ENCODE measurements around the gene CAMKV. TPM values are rescaled to one million over a fixed set of nuclear protein-coding genes. Genes with fewer than 3 reads are reported as not detected.

The CAMKV gene
- total and polyA plus RNA-seq, 2 of the 8 experiments (the other 6 are each of a cell fraction or from before 2014, with no cell fraction given), result 56.3 to 66.4 TPM

DNA sequence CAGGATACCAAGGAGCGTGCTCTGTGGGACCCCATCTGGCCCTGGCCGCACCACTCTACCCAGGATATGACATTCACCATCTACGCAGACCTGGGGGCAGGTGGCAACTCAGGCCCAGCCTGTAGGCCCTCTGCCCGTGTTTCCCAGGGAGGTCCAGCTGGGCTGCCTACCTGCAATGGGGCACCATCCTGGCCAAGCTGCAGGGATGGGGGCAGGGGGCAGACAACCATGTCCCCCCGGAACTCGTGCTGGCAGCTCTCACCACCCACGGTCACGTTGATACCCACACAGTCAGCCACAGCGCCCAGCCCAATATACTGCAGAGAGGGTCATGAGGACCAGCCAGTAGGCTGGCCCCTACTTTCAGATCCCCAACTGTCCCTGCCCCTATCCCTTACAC lies 26.1 kb upstream of the CAMKV start:
- no peaks in the 10 kb centered on the region for H3K36me3 ChIP-seq (ENCODE audit: control insufficient read depth in 2 of 4, insufficient read depth in 4 of 4, low read length in 3 of 4)
- no peaks in the 10 kb centered on the region; a peak in 2 of 7 replicates for H3K4me1 ChIP-seq (replicated peaks in 1 of 4; ENCODE audit: control insufficient read depth in 3 of 4, insufficient read depth in 4 of 4, low read length in 3 of 4)
- no peak overlapping the region for H2AK5ac ChIP-seq (ENCODE audit: low read depth, low read length)
- H3K4ac ChIP-seq (replicated peaks; ENCODE audit: insufficient read length, low read depth, low read length), result no peak overlapping the region
- H4K5ac ChIP-seq (ENCODE audit: insufficient read length, low read depth, low read length), result no peak overlapping the region
- no peaks in the 10 kb centered on the region for H3K27me3 ChIP-seq (replicated peaks in 1 of 4; ENCODE audit: control insufficient read depth in 3 of 4, extremely low read depth in 1 of 4, insufficient read depth in 3 of 4, low read length in 3 of 4)
- H2AFZ ChIP-seq (ENCODE audit: low read length), result no peak overlapping the region
- H3K18ac ChIP-seq (ENCODE audit: extremely low read depth, low read length), result no peak overlapping the region
- H4K8ac ChIP-seq (ENCODE audit: extremely low read depth, insufficient read depth, low read length), result no peak overlapping the region
- DNase-seq (ENCODE audit: low read depth in 1 of 2, low spot score in 2 of 2) (no peak), FAIRE-seq (no peak)
- no peak overlapping the region for H3K14ac ChIP-seq (ENCODE audit: insufficient read length)
- POLR2A ChIA-PET (ENCODE audit: partially characterized antibody), result interaction anchor here (0.8 to 1.7 kb wide), 6 partner anchors 8 to 70 kb away, joined by 3 to 6 read pairs (median 3); partner anchors contain the start of gene MST1R
- no peak overlapping the region for H2BK120ac ChIP-seq (replicated peaks; ENCODE audit: low read depth, low read length)
- H3K79me1 ChIP-seq (ENCODE audit: low read depth, low read length), result no peaks in the 10 kb centered on the region
- no peaks in the 10 kb centered on the region for H3K79me2 ChIP-seq (ENCODE audit: control insufficient read depth in 1 of 2, insufficient read depth in 2 of 2, low read length in 2 of 2)
- peaks cover 0 to 2% of the 10 kb centered on the region in 2 experiments for H4K20me1 ChIP-seq (replicated peaks in 1 of 2; ENCODE audit: control insufficient read depth in 1 of 2, insufficient read depth in 2 of 2, low read length in 2 of 2)
- no peaks in the 10 kb centered on the region for H3K23me2 ChIP-seq (ENCODE audit: low read depth, low read length)
- no peak overlapping the region for H3K4me2 ChIP-seq (ENCODE audit: insufficient read depth in 1 of 2, low read depth in 2 of 2, low read length in 2 of 2)
- no peak overlapping the region for H2BK15ac ChIP-seq (ENCODE audit: low read length)
- H3K23ac ChIP-seq (ENCODE audit: insufficient read length), result no peak overlapping the region
- H3K9ac ChIP-seq (replicated peaks in 1 of 4; ENCODE audit: extremely low read depth in 1 of 4, low read depth in 3 of 4, low read length in 3 of 4), result no peak overlapping the region
- no peak for TF ChIP-seq TBP (IDR thresholded peaks at IDR 0.05; ENCODE audit: low read depth, low read length)
- WGBS, 2 experiments (ENCODE audit: extremely low coverage in 1 of 2, insufficient coverage in 1 of 2, insufficient read length in 1 of 2, insufficient replicate concordance in 2 of 2, low coverage in 1 of 2, low lambda C conversion rate in 2 of 2, missing lambda C conversion rate in 1 of 2), result 94% methylated on average over 9 of the region's 9 CpGs; no CpG with 5 or more reads in 1 of the 2 experiments
- no peak overlapping the region for H2BK5ac ChIP-seq (ENCODE audit: low read depth, low read length)
- no peak overlapping the region for H3K56ac ChIP-seq (replicated peaks; ENCODE audit: insufficient read length, low read depth, low read length)
- no peak overlapping the region for H3K4me3 ChIP-seq (ENCODE audit: extremely low read depth in 1 of 4, insufficient read depth in 2 of 4, low read depth in 3 of 4, low read length in 4 of 4)
- no peak overlapping the region for H2BK20ac ChIP-seq (ENCODE audit: low read length)
- H3K27ac ChIP-seq (ENCODE audit: low read depth, low read length), result no peak overlapping the region
- CTCF ChIA-PET (ENCODE audit: partially characterized antibody), result interaction anchor here (0.7 to 2.7 kb wide), 12 partner anchors 11 to 109 kb away, joined by 3 to 10 read pairs (median 4); partner anchors contain the start of gene IP6K1
- H3K9me3 ChIP-seq (ENCODE audit: insufficient read depth in 2 of 2, low read depth in 1 of 2, low read length in 1 of 2), result no peaks in the 10 kb centered on the region
- H2BK12ac ChIP-seq (ENCODE audit: low read depth, low read length), result no peak overlapping the region
- no peak overlapping the region for H4K91ac ChIP-seq (replicated peaks; ENCODE audit: insufficient read length, low read length)
